Measurements from ENCODE around the gene PNPT1. TPM values are rescaled to one million over a fixed set of nuclear protein-coding genes. Genes with fewer than 3 reads are reported as not detected.

Gene PNPT1
- polyA plus RNA-seq, 3 donors: 6.0 to 10.5 (median 9.5) TPM

GRCh38 chr2:55609193-55609794 lies 84.3 kb downstream of the PNPT1 start:
- Histone ChIP-seq H3K9me3 (replicated peaks in 1 of 2; ENCODE audit: control insufficient read depth in 1 of 2, insufficient read depth in 1 of 2, low read length in 2 of 2) (no peaks in the 10 kb centered on the region), H3K27me3 (ENCODE audit: control insufficient read depth in 2 of 2, insufficient read depth in 2 of 2, low read length in 2 of 2) (no peaks in the 10 kb centered on the region), H3K4me1 (ENCODE audit: control insufficient read depth in 1 of 2, insufficient read depth in 2 of 2, low read length in 2 of 2) (no peaks in the 10 kb centered on the region), H3K4me3 (replicated peaks in 1 of 3; ENCODE audit: low read depth in 2 of 3, low read length in 3 of 3) (no peak overlapping the region), H4K20me1 (ENCODE audit: insufficient read depth, low read length) (peaks cover 91% of the 10 kb centered on the region), H3K27ac (ENCODE audit: low read depth in 1 of 2, low read length in 2 of 2) (no peak overlapping the region), H3K9ac (ENCODE audit: insufficient read depth, low read length, poor library complexity, severe bottlenecking) (no peak overlapping the region), H3K4me2 (replicated peaks; ENCODE audit: extremely low read depth, low read length, poor library complexity, severe bottlenecking) (no peak overlapping the region), H2AFZ (ENCODE audit: insufficient read depth, low read depth, low read length, poor library complexity, severe bottlenecking) (no peak overlapping the region), H3K79me2 (ENCODE audit: insufficient read depth, low read length) (peaks cover 100% of the 10 kb centered on the region), H3K36me3 (replicated peaks in 1 of 2; ENCODE audit: control insufficient read depth in 1 of 2, insufficient read depth in 2 of 2, low read length in 2 of 2) (peaks cover 33 to 74% of the 10 kb centered on the region in 2 donors)
- intact Hi-C loops (cut with micrococcal nuclease): no loop called here
- Mint-ChIP-seq H3K4me1 (peaks cover 9% of the 10 kb centered on the region), H3K27me3 (ENCODE audit: low read depth in 3 of 3) (peaks cover 0 to 2% (median 0%) of the 10 kb centered on the region in 3 donors), H3K36me3 (peaks cover 37 to 59% of the 10 kb centered on the region in 2 donors), H3K27ac (peak overlapping the region in 2 of 7 donors; percentile 15 to 75), H3K4me3 (no peak overlapping the region), H3K9me3 (no peaks in the 10 kb centered on the region)
- WGBS (ENCODE audit: insufficient coverage): 100% methylated on average over 3 of the region's 8 CpGs
- TF ChIP-seq CTCF (IDR thresholded peaks at IDR 0.05): no peak
- DNase-seq: no peak

DNA sequence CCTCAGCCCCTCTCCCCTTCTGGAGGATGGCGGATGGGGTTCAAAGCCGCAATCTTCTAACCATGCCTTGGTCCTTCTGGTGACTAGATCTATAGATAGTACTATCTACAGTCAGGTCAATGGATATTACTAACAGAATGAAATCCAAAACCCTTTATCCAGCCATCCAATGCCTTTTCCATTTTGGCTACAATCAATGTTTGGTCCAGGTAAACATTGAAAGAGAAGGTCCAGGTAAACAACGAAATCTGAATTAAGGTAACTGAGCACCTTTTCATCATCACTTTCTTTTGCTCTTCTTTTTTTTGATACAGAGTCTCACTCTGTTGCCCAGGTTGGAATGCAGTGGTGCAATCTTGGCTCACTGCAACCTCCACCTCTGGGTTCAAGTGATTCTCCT lies 85.9 kb downstream of the PNPT1 start:
- no peak overlapping the region for H3K27ac ChIP-seq (ENCODE audit: low read depth in 1 of 2, low read length in 2 of 2)
- no peak for DNase-seq
- Mint-ChIP-seq H3K36me3 (peaks cover 28 to 55% of the 10 kb centered on the region in 2 donors), H3K27ac (no peak overlapping the region), H3K27me3 (ENCODE audit: low read depth in 3 of 3) (peaks cover 0 to 2% (median 0%) of the 10 kb centered on the region in 3 donors), H3K4me1 (peaks cover 9% of the 10 kb centered on the region), H3K4me3 (no peak overlapping the region), H3K9me3 (no peaks in the 10 kb centered on the region)
- no peak overlapping the region for H3K4me3 ChIP-seq (replicated peaks in 1 of 3; ENCODE audit: low read depth in 2 of 3, low read length in 3 of 3)
- H3K4me1 ChIP-seq (ENCODE audit: control insufficient read depth in 1 of 2, insufficient read depth in 2 of 2, low read length in 2 of 2): no peaks in the 10 kb centered on the region
- 100% methylated on average over 1 of the region's 3 CpGs for WGBS (ENCODE audit: insufficient coverage)
- H3K9me3 ChIP-seq (replicated peaks in 1 of 2; ENCODE audit: control insufficient read depth in 1 of 2, insufficient read depth in 1 of 2, low read length in 2 of 2): no peaks in the 10 kb centered on the region
- H3K27me3 ChIP-seq (ENCODE audit: control insufficient read depth in 2 of 2, insufficient read depth in 2 of 2, low read length in 2 of 2): no peaks in the 10 kb centered on the region
- no peak overlapping the region for H3K4me2 ChIP-seq (replicated peaks; ENCODE audit: extremely low read depth, low read length, poor library complexity, severe bottlenecking)
- TF ChIP-seq CTCF (IDR thresholded peaks at IDR 0.05): no peak
- peaks cover 35 to 74% of the 10 kb centered on the region in 2 donors for H3K36me3 ChIP-seq (replicated peaks in 1 of 2; ENCODE audit: control insufficient read depth in 1 of 2, insufficient read depth in 2 of 2, low read length in 2 of 2)
- H4K20me1 ChIP-seq (ENCODE audit: insufficient read depth, low read length): peaks cover 100% of the 10 kb centered on the region
- H3K9ac ChIP-seq (ENCODE audit: insufficient read depth, low read length, poor library complexity, severe bottlenecking): no peak overlapping the region
- intact Hi-C loops (cut with micrococcal nuclease): no loop called here
- H3K79me2 ChIP-seq (ENCODE audit: insufficient read depth, low read length): peaks cover 100% of the 10 kb centered on the region
- H2AFZ ChIP-seq (ENCODE audit: insufficient read depth, low read depth, low read length, poor library complexity, severe bottlenecking): no peak overlapping the region

Data from CD14-positive monocyte (primary cell).